Activated T-cell treated with anti-CD3 and anti-CD28 coated beads, Interleukin-2, amount 50 U/mL, for 24 hours (primary cell): ENCODE results near the gene CAMK2D.

ENCODE experiments used
- DNase-seq: peaks from one replicate; pipeline ENCODE4 v3.0.0-alpha.2; 2020
- H3K27ac Mint-ChIP-seq: 2 replicates; pipeline ENCODE4 v1.8.0; 2020; ENCODE audit warnings: mild to moderate bottlenecking, mixed read lengths
- H3K27me3 Mint-ChIP-seq: 2 replicates; pipeline ENCODE4 v1.8.0; 2020; ENCODE audit warnings: mixed read lengths
- H3K36me3 Mint-ChIP-seq: 2 replicates; pipeline ENCODE4 v1.8.0; 2020; ENCODE audit warnings: low read depth, mixed read lengths
- H3K4me1 Mint-ChIP-seq: 2 replicates; pipeline ENCODE4 v1.8.0; 2020; ENCODE audit warnings: low read depth, mixed read lengths
- H3K4me3 Mint-ChIP-seq: 2 replicates; pipeline ENCODE4 v1.8.0; 2020; ENCODE audit warnings: mild to moderate bottlenecking, moderate library complexity, mixed read lengths
- H3K9me3 Mint-ChIP-seq: 2 replicates; pipeline ENCODE4 v1.8.0; 2020; ENCODE audit warnings: mixed read lengths

CAMK2D gene

DNA sequence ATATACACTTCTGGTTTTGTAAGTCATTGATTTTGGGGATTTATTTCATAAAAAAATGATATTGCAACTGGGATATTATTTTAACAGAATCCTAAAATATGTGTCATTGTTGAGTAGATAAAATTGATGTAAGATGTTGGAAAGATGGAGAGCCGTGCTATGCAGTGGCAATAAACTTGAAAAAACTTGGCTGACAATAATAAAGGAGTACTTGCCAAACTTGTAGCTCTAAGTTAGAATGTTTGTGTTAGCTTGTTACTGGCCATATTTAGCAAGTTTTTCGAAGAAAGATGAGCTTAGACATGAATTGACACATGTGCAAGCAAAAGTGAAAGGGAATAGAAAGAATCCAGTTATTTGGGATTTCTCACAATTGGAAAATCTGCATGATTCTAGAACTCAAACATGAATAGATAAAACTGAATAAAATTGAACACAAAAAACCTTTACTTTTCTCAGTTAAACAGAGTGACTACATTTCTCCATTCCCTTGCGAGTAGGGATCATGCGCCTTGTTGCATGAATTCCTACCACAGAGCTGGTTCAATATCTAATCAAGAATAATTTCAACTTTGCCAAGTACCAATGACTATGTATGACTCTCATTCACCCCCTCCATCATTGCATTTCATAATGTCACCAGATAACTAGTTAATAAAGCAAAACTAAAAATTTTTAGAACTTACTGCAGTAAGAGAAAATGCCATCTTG lies 327.8 kb downstream of the CAMK2D start:
- Mint-ChIP-seq H3K36me3 (no peaks in the 10 kb centered on the region), H3K4me1 (peaks cover 13% of the 10 kb centered on the region), H3K27ac (no peak overlapping the region), H3K9me3 (no peaks in the 10 kb centered on the region), H3K4me3 (no peak overlapping the region), H3K27me3 (peaks cover 14% of the 10 kb centered on the region)
- DNase-seq, result no peak

DNA sequence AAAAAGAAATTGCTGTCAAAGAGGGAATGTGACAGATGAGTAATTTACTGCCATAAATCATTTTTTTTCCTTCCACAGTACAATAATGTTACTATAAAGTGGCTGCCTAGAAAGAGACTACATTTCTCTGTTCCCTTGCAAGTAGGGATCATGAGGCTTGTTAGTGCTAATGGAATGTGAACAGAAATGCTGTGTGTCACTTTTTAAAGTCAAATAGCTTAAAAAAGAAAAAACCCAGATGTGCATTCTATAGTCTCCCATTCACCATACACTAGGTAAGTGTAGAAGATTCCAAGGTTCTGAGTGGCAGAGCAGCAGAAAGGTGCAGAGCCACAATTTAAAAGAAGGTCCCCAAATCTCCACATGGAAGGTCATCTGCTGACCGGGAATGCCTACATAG lies 328.4 kb downstream of the CAMK2D start:
- Mint-ChIP-seq H3K4me3 (no peak overlapping the region), H3K36me3 (no peaks in the 10 kb centered on the region), H3K4me1 (peaks cover 13% of the 10 kb centered on the region), H3K27me3 (peaks cover 16% of the 10 kb centered on the region), H3K27ac (no peak overlapping the region), H3K9me3 (no peaks in the 10 kb centered on the region)
- DNase-seq, result no peak

DNA sequence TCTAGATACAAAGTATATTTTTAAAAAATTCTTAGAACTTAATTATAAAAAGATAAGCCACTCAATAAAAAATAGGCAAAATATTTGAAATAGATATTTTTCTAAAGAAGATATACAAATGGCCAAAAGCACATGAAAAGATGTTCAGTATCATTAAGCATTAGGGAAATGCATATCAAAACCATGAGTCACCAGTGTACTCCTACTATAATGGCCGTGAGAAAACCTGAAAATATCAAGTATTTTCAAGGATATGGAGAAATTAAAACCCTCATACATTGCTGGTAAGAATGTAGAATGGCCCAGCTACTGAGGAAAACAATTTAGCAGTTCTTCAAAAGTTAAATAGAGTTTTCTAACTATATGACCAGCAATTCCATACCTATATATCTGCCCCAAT lies 337.9 kb downstream of the CAMK2D start:
- Mint-ChIP-seq H3K27ac (no peak overlapping the region), H3K36me3 (no peaks in the 10 kb centered on the region), H3K9me3 (peaks cover 20% of the 10 kb centered on the region), H3K27me3 (peaks cover 7% of the 10 kb centered on the region), H3K4me1 (no peaks in the 10 kb centered on the region), H3K4me3 (no peak overlapping the region)
- DNase-seq, result no peak

DNA sequence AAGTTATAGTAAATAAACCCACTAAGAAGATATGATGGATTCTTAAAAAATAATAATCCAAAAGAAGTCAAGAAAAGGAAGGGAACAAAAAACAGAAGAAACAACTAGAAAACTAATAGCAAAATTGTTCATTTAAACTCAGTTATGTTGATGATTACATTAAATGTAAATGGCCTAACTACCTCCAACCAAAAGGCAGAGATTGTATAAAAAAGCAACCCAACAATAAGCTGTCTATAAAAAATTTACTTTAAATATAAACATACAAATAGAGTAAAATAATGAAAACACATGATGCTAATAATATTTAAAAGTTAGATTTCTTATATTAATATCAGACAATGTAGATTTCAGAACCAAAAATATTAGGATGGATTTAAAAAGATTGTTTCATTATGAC lies 340.6 kb downstream of the CAMK2D start:
- Mint-ChIP-seq H3K9me3 (peaks cover 20% of the 10 kb centered on the region), H3K4me3 (no peak overlapping the region), H3K27me3 (peaks cover 13% of the 10 kb centered on the region), H3K36me3 (no peaks in the 10 kb centered on the region), H3K27ac (no peak overlapping the region), H3K4me1 (no peaks in the 10 kb centered on the region)
- DNase-seq, result no peak

DNA sequence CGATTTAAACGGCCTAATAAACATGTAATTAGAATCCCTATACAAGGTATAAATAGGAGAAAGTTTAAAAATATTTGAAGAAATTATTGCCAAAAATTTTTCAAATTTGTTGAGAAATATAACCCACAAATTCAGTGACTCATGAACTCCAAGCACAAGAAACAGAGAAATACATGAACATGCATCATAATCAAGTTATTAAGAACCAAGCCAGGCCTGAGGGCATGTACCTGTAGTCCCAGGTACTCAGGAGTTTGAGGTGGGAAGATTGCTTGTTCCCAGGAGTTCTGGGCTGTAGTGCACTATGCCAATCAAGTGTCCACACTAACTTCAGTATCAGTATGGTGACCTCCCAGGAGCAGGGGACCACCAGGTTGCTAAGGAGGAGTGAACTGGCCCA lies 341.9 kb downstream of the CAMK2D start:
- no peak overlapping the region for H3K27ac Mint-ChIP-seq
- no peaks in the 10 kb centered on the region for H3K36me3 Mint-ChIP-seq
- H3K4me3 Mint-ChIP-seq, result no peak overlapping the region
- H3K4me1 Mint-ChIP-seq, result no peaks in the 10 kb centered on the region
- peaks cover 13% of the 10 kb centered on the region for H3K27me3 Mint-ChIP-seq
- H3K9me3 Mint-ChIP-seq, result peaks cover 23% of the 10 kb centered on the region
- DNase-seq, result no peak

DNA sequence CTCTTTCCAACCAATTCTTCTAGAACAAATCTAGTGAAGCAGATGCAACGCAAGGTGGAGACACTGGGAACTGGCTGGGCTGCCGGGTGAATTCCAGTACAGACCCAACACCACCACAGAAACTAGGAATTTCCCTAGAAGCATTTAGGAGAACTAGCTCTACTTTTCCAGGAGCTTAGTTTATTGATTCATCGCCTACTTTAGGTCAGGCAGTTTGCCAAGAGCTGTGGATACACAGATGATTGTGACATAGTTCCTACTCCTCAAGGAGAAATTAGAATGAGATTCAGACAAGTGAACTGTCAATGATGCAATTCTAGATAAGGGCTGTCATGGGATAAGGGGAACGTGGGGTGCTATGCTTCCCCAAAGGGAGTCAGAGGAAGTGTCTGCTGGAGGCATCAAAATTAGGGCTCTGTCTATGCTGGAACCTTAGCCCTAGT lies 350.0 kb downstream of the CAMK2D start:
- Mint-ChIP-seq H3K27ac (no peak overlapping the region), H3K36me3 (no peaks in the 10 kb centered on the region), H3K27me3 (peaks cover 10% of the 10 kb centered on the region), H3K4me1 (peaks cover 7% of the 10 kb centered on the region), H3K4me3 (no peak overlapping the region), H3K9me3 (peaks cover 6% of the 10 kb centered on the region)
- no peak for DNase-seq

DNA sequence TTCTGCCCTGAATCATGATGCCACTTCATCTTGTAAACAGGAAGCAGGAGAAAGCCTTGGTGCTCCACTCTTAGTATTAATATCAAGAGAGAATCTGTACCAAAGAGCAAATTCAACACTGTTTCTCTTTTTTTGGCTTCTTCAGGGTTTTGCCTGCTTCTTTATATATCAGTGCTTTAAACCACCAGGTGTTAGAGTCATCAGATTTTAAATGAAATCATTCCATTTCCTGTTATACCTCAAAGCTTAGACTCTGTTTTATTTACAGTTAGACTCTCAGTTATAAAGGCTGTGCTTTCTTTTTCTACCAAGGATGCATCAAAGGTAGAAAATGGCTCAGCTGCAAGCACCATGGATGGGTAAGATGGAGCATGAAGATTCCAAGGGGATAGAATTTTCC lies 350.9 kb downstream of the CAMK2D start:
- Mint-ChIP-seq H3K36me3 (no peaks in the 10 kb centered on the region), H3K9me3 (peaks cover 6% of the 10 kb centered on the region), H3K4me1 (peaks cover 7% of the 10 kb centered on the region), H3K4me3 (no peak overlapping the region), H3K27me3 (peaks cover 13% of the 10 kb centered on the region), H3K27ac (no peak overlapping the region)
- DNase-seq, result no peak

DNA sequence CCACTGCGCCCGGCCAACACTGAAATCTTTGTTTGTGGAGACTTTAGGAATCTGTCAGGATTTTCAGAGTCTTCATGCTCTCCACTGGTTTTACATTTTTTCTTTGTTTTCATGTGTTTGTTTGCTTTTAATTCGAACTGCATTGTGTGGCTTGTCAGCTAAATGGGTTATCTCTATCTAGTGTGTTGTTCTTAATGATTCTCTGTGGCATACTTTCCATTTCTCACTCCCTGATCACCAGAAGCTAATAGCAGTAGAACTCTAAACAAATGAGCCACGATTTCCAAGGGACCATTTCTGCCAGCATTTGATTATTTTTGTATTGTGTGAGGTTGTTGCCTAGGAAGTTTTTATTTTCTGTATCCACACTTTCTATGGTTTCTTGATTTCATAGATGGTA lies 352.4 kb downstream of the CAMK2D start:
- Mint-ChIP-seq H3K27ac (no peak overlapping the region), H3K36me3 (no peaks in the 10 kb centered on the region), H3K4me3 (no peak overlapping the region), H3K9me3 (no peaks in the 10 kb centered on the region), H3K27me3 (peaks cover 15% of the 10 kb centered on the region), H3K4me1 (peaks cover 7% of the 10 kb centered on the region)
- no peak for DNase-seq

DNA sequence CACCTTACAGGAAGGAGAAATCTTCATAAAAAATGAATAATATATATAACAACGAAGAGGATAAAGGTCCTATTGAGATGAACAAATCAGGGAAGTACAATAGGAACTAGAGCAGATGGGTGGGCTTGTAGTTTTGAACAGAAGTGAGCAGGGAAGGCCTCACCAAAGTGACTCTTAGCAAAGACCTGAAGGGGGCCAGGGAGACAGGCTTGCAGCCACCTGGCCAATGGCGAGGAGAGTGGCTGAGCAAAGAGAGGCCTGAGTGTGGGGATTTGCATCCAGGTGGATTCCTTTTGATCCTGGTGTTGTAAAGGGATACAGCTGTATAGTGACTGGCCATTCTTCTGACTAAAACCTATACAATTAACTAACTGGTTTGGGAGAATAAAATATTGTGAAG lies 354.1 kb downstream of the CAMK2D start:
- no peak overlapping the region for H3K4me3 Mint-ChIP-seq
- no peak overlapping the region for H3K27ac Mint-ChIP-seq
- peaks cover 7% of the 10 kb centered on the region for H3K4me1 Mint-ChIP-seq
- peaks cover 26% of the 10 kb centered on the region for H3K27me3 Mint-ChIP-seq
- H3K9me3 Mint-ChIP-seq, result no peaks in the 10 kb centered on the region
- H3K36me3 Mint-ChIP-seq, result no peaks in the 10 kb centered on the region
- no peak for DNase-seq

DNA sequence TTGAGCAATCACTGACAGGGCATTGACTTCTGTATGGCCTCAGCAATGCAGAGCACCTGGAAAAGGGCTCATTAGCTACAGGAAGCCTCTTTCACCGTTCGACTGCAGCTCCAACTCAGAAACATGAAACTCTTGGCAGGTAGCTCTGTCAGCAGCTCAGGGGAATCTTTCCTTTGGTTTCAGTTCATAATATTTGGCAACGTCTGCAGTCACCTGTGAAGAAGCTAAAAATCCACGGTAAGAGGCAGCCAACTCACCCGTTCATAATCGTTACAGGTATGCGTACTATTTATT lies 354.9 kb downstream of the CAMK2D start:
- Mint-ChIP-seq H3K4me1 (peaks cover 7% of the 10 kb centered on the region), H3K27ac (no peak overlapping the region), H3K9me3 (no peaks in the 10 kb centered on the region), H3K27me3 (peaks cover 24% of the 10 kb centered on the region), H3K4me3 (no peak overlapping the region), H3K36me3 (no peaks in the 10 kb centered on the region)
- DNase-seq, result no peak

DNA sequence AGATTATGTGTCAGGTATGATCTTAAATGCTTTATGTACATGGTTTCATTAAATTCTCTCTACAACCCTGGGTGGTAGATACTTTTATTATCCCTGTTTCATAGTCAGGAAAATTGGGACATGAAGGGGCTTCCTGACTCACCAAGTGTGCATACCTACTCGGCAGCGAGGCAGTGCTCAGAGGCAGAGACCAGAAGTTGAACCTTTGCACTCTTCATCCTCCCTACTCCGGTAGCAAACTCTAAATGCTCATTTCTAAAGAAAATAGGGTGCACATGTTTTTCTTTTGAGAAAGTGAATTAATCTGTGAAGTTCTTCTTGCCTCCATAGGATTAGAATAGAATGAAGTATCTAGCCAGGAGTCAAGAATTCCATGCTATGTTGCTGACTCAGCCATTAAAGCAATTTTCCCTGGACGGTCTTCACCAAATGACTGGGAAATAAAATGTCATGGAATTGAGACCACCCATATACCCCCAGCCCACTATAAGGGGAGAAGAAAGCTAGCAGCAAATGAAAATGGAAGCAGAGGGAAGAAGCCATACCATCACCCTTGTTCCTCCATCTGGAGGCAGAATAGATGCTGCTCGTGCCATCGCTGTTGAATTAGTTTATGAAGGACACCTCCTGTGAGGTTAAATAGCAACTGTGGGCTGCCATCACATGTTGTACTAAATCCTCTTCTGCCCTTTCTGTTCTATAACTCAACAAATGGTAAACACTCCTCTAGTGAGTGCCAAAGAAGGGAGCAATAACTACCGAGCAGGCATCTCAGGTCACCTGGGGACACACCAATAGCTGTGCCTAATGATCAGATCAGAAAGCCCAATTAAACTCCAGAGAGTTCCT lies 355.4 kb downstream of the CAMK2D start:
- DNase-seq, result no peak
- Mint-ChIP-seq H3K4me1 (peaks cover 6% of the 10 kb centered on the region), H3K4me3 (no peak overlapping the region), H3K36me3 (no peaks in the 10 kb centered on the region), H3K9me3 (no peaks in the 10 kb centered on the region), H3K27ac (no peak overlapping the region), H3K27me3 (peaks cover 23% of the 10 kb centered on the region)

DNA sequence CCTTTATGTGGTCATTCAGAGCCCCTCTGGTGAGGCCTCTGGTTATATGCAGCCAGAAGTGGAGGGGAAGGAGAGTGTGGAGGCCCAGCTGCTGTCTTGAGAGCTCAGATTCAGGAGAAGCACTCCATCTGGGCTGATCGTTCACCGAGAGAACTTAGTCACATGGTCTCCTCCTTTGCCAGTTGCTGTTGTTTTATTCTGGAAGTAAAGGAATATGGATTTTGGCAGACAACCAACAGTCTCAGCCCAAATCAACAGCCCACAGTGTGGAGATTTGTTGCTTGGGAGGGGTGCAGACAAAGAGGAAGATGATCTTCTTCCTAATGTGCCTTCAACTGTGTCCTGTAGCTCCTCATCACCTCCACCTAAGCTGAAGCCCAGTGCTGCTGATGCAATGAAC lies 356.7 kb downstream of the CAMK2D start:
- H3K27ac Mint-ChIP-seq, result no peak overlapping the region
- H3K4me3 Mint-ChIP-seq, result no peak overlapping the region
- H3K9me3 Mint-ChIP-seq, result no peaks in the 10 kb centered on the region
- no peaks in the 10 kb centered on the region for H3K4me1 Mint-ChIP-seq
- H3K36me3 Mint-ChIP-seq, result no peaks in the 10 kb centered on the region
- peaks cover 23% of the 10 kb centered on the region for H3K27me3 Mint-ChIP-seq
- no peak for DNase-seq

DNA sequence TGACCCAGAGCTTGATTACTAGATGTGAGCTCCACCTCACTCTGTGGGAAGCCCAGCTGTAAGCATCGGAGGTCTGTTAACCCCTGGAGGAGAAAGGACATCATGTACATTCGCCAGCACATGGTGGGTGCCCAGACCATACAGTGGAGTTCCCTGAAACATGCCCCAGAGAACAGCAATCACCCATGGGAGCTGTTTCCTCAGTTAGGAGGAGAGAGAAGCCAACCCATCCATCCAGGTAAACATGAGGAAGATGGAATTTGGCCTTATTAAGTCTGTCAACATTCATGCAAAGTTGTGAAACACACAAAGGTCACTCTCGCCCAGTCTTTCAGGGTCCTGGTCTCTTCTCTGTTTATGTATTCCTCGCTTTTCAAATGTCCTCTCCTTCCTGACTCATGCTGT lies 357.4 kb downstream of the CAMK2D start:
- H3K36me3 Mint-ChIP-seq, result no peaks in the 10 kb centered on the region
- no peaks in the 10 kb centered on the region for H3K4me1 Mint-ChIP-seq
- H3K27me3 Mint-ChIP-seq, result peaks cover 21% of the 10 kb centered on the region
- no peak overlapping the region for H3K4me3 Mint-ChIP-seq
- no peaks in the 10 kb centered on the region for H3K9me3 Mint-ChIP-seq
- no peak for DNase-seq
- H3K27ac Mint-ChIP-seq, result no peak overlapping the region
